RWPE2 (cell line): ENCODE measurements around the gene AKAP6.

ENCODE experiments used
- ATAC-seq: fragments of 200-7000 bp; cut with Tn5 transposase; 3 replicates; pipeline ENCODE4 v1.9.1; 2021; ENCODE audit warnings: low read depth
- DNase-seq: peaks from one replicate; pipeline ENCODE4 v3.0.0-alpha.2; 2020; ENCODE audit warnings: low spot score
- H3K27ac ChIP-seq: fragments of 450-650 bp; 2 replicates; pipeline ENCODE4 v1.5.1; 2017; ENCODE audit warnings: mild to moderate bottlenecking; ENCODE audit not compliant: poor library complexity, severe bottlenecking
- H3K27me3 ChIP-seq: fragments of 250-450 bp; sonication (Bioruptor Pico); 2 replicates; pipeline ENCODE4 v1.5.1; 2021; ENCODE audit warnings: mild to moderate bottlenecking, moderate library complexity; ENCODE audit not compliant: insufficient read depth, poor library complexity, severe bottlenecking
- H3K36me3 ChIP-seq: fragments of 250-450 bp; sonication (Bioruptor Pico); 2 replicates; pipeline ENCODE4 v1.5.1; 2020; ENCODE audit warnings: low read depth, mild to moderate bottlenecking, moderate library complexity
- H3K4me1 ChIP-seq: fragments of 250-450 bp; sonication (Bioruptor Pico); 2 replicates; pipeline ENCODE4 v1.5.1; 2021; ENCODE audit warnings: mild to moderate bottlenecking, moderate library complexity; ENCODE audit not compliant: insufficient read depth, poor library complexity, severe bottlenecking
- H3K4me3 ChIP-seq: fragments of 250-450 bp; sonication (Bioruptor Pico); 2 replicates; pipeline ENCODE4 v1.5.1; 2021; ENCODE audit warnings: mild to moderate bottlenecking, moderate library complexity; ENCODE audit not compliant: severe bottlenecking
- H3K9me3 ChIP-seq: fragments of 250-450 bp; sonication (Bioruptor Pico); 2 replicates; pipeline ENCODE4 v1.5.1; 2021; ENCODE audit warnings: mild to moderate bottlenecking, moderate library complexity; ENCODE audit not compliant: severe bottlenecking
- TF ChIP-seq, protein P1 (sequence below): fragments of 450-650 bp; IDR thresholded peaks from one replicate; pipeline ENCODE4 v1.5.1; 2017; ENCODE audit warnings: mild to moderate bottlenecking, moderate library complexity; ENCODE audit not compliant: poor library complexity, severe bottlenecking

The AKAP6 gene

GRCh38 chr14:32597771-32598170 lies 268.7 kb downstream of the AKAP6 start:
- peaks cover 24% of the 10 kb centered on the region for H3K4me1 ChIP-seq
- ATAC-seq = no peak
- DNase-seq = no peak
- TF ChIP-seq, protein P1, sequence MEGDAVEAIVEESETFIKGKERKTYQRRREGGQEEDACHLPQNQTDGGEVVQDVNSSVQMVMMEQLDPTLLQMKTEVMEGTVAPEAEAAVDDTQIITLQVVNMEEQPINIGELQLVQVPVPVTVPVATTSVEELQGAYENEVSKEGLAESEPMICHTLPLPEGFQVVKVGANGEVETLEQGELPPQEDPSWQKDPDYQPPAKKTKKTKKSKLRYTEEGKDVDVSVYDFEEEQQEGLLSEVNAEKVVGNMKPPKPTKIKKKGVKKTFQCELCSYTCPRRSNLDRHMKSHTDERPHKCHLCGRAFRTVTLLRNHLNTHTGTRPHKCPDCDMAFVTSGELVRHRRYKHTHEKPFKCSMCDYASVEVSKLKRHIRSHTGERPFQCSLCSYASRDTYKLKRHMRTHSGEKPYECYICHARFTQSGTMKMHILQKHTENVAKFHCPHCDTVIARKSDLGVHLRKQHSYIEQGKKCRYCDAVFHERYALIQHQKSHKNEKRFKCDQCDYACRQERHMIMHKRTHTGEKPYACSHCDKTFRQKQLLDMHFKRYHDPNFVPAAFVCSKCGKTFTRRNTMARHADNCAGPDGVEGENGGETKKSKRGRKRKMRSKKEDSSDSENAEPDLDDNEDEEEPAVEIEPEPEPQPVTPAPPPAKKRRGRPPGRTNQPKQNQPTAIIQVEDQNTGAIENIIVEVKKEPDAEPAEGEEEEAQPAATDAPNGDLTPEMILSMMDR = no peak
- H3K27ac ChIP-seq = no peak overlapping the region
- no peaks in the 10 kb centered on the region for H3K27me3 ChIP-seq
- no peaks in the 10 kb centered on the region for H3K36me3 ChIP-seq
- H3K4me3 ChIP-seq = no peak overlapping the region
- H3K9me3 ChIP-seq = no peaks in the 10 kb centered on the region

- TF ChIP-seq, protein P1 = no peak
- no peaks in the 10 kb centered on the region for H3K9me3 ChIP-seq
- H3K4me1 ChIP-seq = peaks cover 2% of the 10 kb centered on the region
- no peak overlapping the region for H3K27ac ChIP-seq
- H3K27me3 ChIP-seq = no peaks in the 10 kb centered on the region
- no peaks in the 10 kb centered on the region for H3K36me3 ChIP-seq
- DNase-seq = no peak
- ATAC-seq = no peak
- H3K4me3 ChIP-seq = no peak overlapping the region
Measured at GRCh38 chr14:32601069-32601468, 272.0 kb downstream of the AKAP6 start.

DNA sequence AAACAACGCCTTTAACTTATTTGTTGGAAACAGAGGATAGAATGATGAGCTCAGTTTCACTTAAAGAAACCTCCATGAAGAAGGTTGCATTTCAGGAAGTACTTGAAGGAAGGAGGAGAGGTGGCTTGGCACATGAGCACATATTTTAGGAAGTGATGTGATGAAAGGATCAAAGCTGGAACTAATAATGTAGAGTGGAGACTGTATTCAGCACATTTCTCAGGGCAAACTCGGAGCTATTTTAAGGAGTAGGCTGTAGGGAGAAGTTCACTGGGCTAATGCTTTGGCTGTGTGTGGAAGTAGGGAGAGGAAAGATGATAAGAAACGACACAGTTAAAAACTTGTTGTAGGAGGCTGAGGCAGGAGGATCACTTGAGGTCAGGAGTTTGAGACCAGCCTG lies 272.8 kb downstream of the AKAP6 start:
- H3K27ac ChIP-seq = no peak overlapping the region
- no peak overlapping the region for H3K4me3 ChIP-seq
- TF ChIP-seq, protein P1 = no peak
- H3K4me1 ChIP-seq = peaks cover 10% of the 10 kb centered on the region
- DNase-seq (no peak), ATAC-seq (no peak)
- no peaks in the 10 kb centered on the region for H3K36me3 ChIP-seq
- H3K9me3 ChIP-seq = no peaks in the 10 kb centered on the region
- H3K27me3 ChIP-seq = no peaks in the 10 kb centered on the region

DNA sequence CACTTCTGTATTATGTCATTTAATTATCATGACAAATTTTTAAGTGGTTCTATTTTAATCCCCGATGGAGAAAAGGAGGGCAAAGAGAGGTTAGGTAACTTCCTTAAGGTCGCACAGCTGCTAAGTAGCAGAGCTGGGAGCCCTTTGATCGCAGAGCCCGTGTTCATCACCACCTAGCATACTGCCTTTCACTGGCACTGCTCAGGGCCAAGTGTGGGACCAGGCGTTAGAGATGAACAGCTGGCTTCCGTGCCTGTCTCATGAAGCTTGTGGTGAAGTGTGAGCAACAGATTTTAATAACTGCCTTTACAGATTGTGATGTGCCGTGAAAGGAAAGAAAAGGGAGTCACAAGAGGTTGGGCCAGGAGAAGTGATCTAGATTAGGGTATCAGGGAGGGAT lies 273.6 kb downstream of the AKAP6 start:
- H3K4me3 ChIP-seq = no peak overlapping the region
- H3K27ac ChIP-seq = no peak overlapping the region
- DNase-seq (no peak), ATAC-seq (no peak)
- H3K9me3 ChIP-seq = no peaks in the 10 kb centered on the region
- TF ChIP-seq, protein P1 = no peak
- no peaks in the 10 kb centered on the region for H3K36me3 ChIP-seq
- no peaks in the 10 kb centered on the region for H3K27me3 ChIP-seq
- peaks cover 10% of the 10 kb centered on the region for H3K4me1 ChIP-seq

DNA sequence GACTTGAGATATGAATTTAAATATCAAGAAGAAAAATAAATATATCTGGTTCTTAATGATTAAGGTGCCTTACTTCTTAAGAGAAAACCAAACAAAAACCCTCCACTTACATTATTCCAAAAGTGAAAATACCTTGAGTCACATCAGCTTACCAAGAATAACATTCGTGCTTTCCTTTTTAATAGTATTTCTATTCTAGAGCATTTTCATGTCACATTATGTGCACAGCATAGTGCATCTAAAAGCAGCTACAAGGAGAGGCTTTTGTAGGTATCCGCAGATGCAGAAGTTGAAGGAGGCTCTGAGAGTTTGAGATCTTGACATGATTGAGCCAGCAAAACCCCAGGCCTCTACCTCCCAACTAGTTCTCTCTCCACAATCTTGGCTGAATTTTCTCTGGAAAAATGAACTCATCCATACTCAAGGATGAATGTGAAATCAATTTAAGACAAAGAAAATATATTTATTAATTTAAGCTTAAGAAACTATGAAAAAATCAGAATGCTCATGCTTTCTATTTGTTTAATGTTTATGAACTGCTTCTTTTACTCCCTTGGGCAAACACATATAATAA lies 275.0 kb downstream of the AKAP6 start:
- TF ChIP-seq, protein P1 = no peak

More for the DNA sequence above, 275.0 kb downstream of the AKAP6 start:
- Histone ChIP-seq H3K4me1 (peaks cover 11% of the 10 kb centered on the region), H3K4me3 (no peak overlapping the region), H3K27ac (no peak overlapping the region), H3K36me3 (no peaks in the 10 kb centered on the region), H3K27me3 (no peaks in the 10 kb centered on the region), H3K9me3 (no peaks in the 10 kb centered on the region)
- DNase-seq (no peak), ATAC-seq (no peak)
